ENCODE results near the gene ACP7. TPM values are rescaled to one million over a fixed set of nuclear protein-coding genes. Genes with fewer than 3 reads are reported as not detected.

Gene ACP7
- total and polyA plus RNA-seq, 2 of the 8 experiments (the other 6 are each of a cell fraction or from before 2014, with no cell fraction given): 0.27 to 0.50 TPM

GRCh38 chr19:39122934-39123731, 39.0 kb downstream of the ACP7 start:
- Histone ChIP-seq H4K91ac (replicated peaks; ENCODE audit: insufficient read length, low read length) (no peak overlapping the region), H3K79me1 (ENCODE audit: low read depth, low read length) (peaks cover 11% of the 10 kb centered on the region), H3K27me3 (replicated peaks in 1 of 4; ENCODE audit: control insufficient read depth in 3 of 4, extremely low read depth in 1 of 4, insufficient read depth in 3 of 4, low read length in 3 of 4) (no peaks in the 10 kb centered on the region), H4K20me1 (replicated peaks in 1 of 2; ENCODE audit: control insufficient read depth in 1 of 2, insufficient read depth in 2 of 2, low read length in 2 of 2) (peaks cover 3 to 16% of the 10 kb centered on the region in 2 experiments), H3K79me2 (ENCODE audit: control insufficient read depth in 1 of 2, insufficient read depth in 2 of 2, low read length in 2 of 2) (peaks cover 13 to 23% of the 10 kb centered on the region in 2 experiments), H4K5ac (ENCODE audit: insufficient read length, low read depth, low read length) (no peak overlapping the region), H2BK15ac (ENCODE audit: low read length) (no peak overlapping the region), H3K23me2 (ENCODE audit: low read depth, low read length) (no peaks in the 10 kb centered on the region; the same call in 1 of the 2 replicates), H2BK20ac (ENCODE audit: low read length) (no peak overlapping the region), H3K27ac (ENCODE audit: low read depth, low read length) (no peak overlapping the region), H3K23ac (ENCODE audit: insufficient read length) (no peak overlapping the region), H3K4me3 (ENCODE audit: extremely low read depth in 1 of 4, insufficient read depth in 2 of 4, low read depth in 3 of 4, low read length in 4 of 4) (no peak overlapping the region), H2BK12ac (ENCODE audit: low read depth, low read length) (0 out of 2 replicates have a peak overlapping the region, but pooled peaks have one; percentile 17), H3K9me3 (ENCODE audit: insufficient read depth in 2 of 2, low read depth in 1 of 2, low read length in 1 of 2) (no peaks in the 10 kb centered on the region), H3K56ac (replicated peaks; ENCODE audit: insufficient read length, low read depth, low read length) (no peak overlapping the region), H3K4me2 (ENCODE audit: insufficient read depth in 1 of 2, low read depth in 2 of 2, low read length in 2 of 2) (no peak overlapping the region), H2AK5ac (ENCODE audit: low read depth, low read length) (no peak overlapping the region), H3K4me1 (replicated peaks in 1 of 4; ENCODE audit: control insufficient read depth in 3 of 4, insufficient read depth in 4 of 4, low read length in 3 of 4) (peaks cover 0 to 14% (median 6%) of the 10 kb centered on the region in 4 experiments; a peak in 6 of 7 replicates), H3K18ac (ENCODE audit: extremely low read depth, low read length) (no peak overlapping the region; the same call in 1 of the 2 replicates), H2BK120ac (replicated peaks; ENCODE audit: low read depth, low read length) (no peak overlapping the region), H3K4ac (replicated peaks; ENCODE audit: insufficient read length, low read depth, low read length) (no peak overlapping the region), H4K8ac (ENCODE audit: extremely low read depth, insufficient read depth, low read length) (no peak overlapping the region), H2BK5ac (ENCODE audit: low read depth, low read length) (no peak overlapping the region), H3K14ac (ENCODE audit: insufficient read length) (no peak overlapping the region), H3K9ac (replicated peaks in 1 of 4; ENCODE audit: extremely low read depth in 1 of 4, low read depth in 3 of 4, low read length in 3 of 4) (no peak overlapping the region), H2AFZ (ENCODE audit: low read length) (no peak overlapping the region), H3K36me3 (ENCODE audit: control insufficient read depth in 2 of 4, insufficient read depth in 4 of 4, low read length in 3 of 4) (no peaks in the 10 kb centered on the region)
- no peak for FAIRE-seq
- POLR2A ChIA-PET (ENCODE audit: partially characterized antibody): interaction anchor here (0.7 to 1.6 kb wide), 4 partner anchors 9 to 64 kb away, joined by 3 to 4 read pairs (median 3); no protein-coding TSS in a partner anchor
- DNase-seq (ENCODE audit: low read depth in 1 of 2, low spot score in 2 of 2): no peak
- no peak for TF ChIP-seq SIX5 (IDR thresholded peaks at IDR 0.05; ENCODE audit: low read depth, low read length)
- no peak for TF ChIP-seq BCL11A (IDR thresholded peaks at IDR 0.05; ENCODE audit: low read depth in 2 of 2, low read length in 2 of 2)
- TF ChIP-seq SRF (IDR thresholded peaks at IDR 0.05; ENCODE audit: low read depth, low read length): no peak
- no peak for TF ChIP-seq POLR2AphosphoS5 (IDR thresholded peaks at IDR 0.05; ENCODE audit: low read depth, low read length)
- no peak for TF ChIP-seq SUZ12 (IDR thresholded peaks at IDR 0.05; ENCODE audit: low read length)
- no peak for TF ChIP-seq YY1 (IDR thresholded peaks at IDR 0.05; ENCODE audit: low read depth, low read length)
- no peak for TF ChIP-seq JUN (IDR thresholded peaks at IDR 0.05; ENCODE audit: low read depth, low read length)
- no peak for TF ChIP-seq EGR1 (IDR thresholded peaks at IDR 0.05; ENCODE audit: borderline replicate concordance, low read depth, low read length)
- TF ChIP-seq GABPA (IDR thresholded peaks at IDR 0.05; ENCODE audit: borderline replicate concordance, insufficient read depth, low read length): no peak
- TF ChIP-seq BACH1 (IDR thresholded peaks at IDR 0.05; ENCODE audit: low read length): no peak
- CTCF ChIA-PET (ENCODE audit: partially characterized antibody): interaction anchor here (0.8 to 2.4 kb wide), 28 partner anchors 10 to 214 kb away, joined by 3 to 22 read pairs (median 5); partner anchors contain the start of genes IFNL2, NCCRP1 and SYCN
- 89% methylated on average over 15 of the region's 18 CpGs; no CpG with 5 or more reads in 1 of the 2 experiments for WGBS, 2 experiments (ENCODE audit: extremely low coverage in 1 of 2, insufficient coverage in 1 of 2, insufficient read length in 1 of 2, insufficient replicate concordance in 2 of 2, low coverage in 1 of 2, low lambda C conversion rate in 2 of 2, missing lambda C conversion rate in 1 of 2)
